ACHN (cell line): ENCODE results near the gene UBAP1L.
"Not testable (repeated sequence)": the region's sequence is repeated elsewhere in the genome, so short reads cannot be mapped to it uniquely, and the experiment has no call there.

Experiments used
- DNase-seq: peaks from one replicate; pipeline ENCODE4 v3.0.0-alpha.2; 2015
- in situ Hi-C: cut with HindIII; loops from 2 replicates; pipeline ENCODE4 v1.10.0; 2017; ENCODE audit warnings: low sequenced_read_pairs, low pct_ligation_motif_present, low pct_unique_long_range_greater_than_20kb

The UBAP1L gene

GRCh38 chr15:65101891-65102708, 12.9 kb downstream of the UBAP1L start:
- in situ Hi-C loops, result no loop called here
- DNase-seq, result no peak

GRCh38 chr15:65101411-65101890, 13.5 kb downstream of the UBAP1L start:
- in situ Hi-C loops, result no loop called here
- peak; percentile 42 for DNase-seq

GRCh38 chr15:65100442-65100841, 14.6 kb downstream of the UBAP1L start:
- no peak for DNase-seq
- in situ Hi-C loops, result no loop called here

- DNase-seq, in situ Hi-C loops: not testable (repeated sequence)
Measured at GRCh38 chr15:65099801-65100200, 15.2 kb downstream of the UBAP1L start.

- no peak for DNase-seq
- in situ Hi-C loops, result no loop called here
Measured at GRCh38 chr15:65099336-65099735, 15.7 kb downstream of the UBAP1L start.

- in situ Hi-C loops, result no loop called here
- no peak for DNase-seq
Measured at GRCh38 chr15:65097651-65098263, 17.2 kb downstream of the UBAP1L start.

GRCh38 chr15:65096481-65097385, 18.3 kb downstream of the UBAP1L start:
- in situ Hi-C loops, result no loop called here
- no peak for DNase-seq

- no peak for DNase-seq
- in situ Hi-C loops, result no loop called here
Measured at GRCh38 chr15:65095747-65096104, 19.3 kb downstream of the UBAP1L start.

GRCh38 chr15:65095011-65095746, 19.8 kb downstream of the UBAP1L start:
- DNase-seq, result no peak
- in situ Hi-C loops, result no loop called here

- no peak for DNase-seq
Measured at GRCh38 chr15:65094294-65094995, 20.6 kb downstream of the UBAP1L start.

GRCh38 chr15:65093793-65094170, 21.2 kb downstream of the UBAP1L start:
- in situ Hi-C loops, DNase-seq: not testable (repeated sequence)

More at GRCh38 chr15:65094294-65094995, 20.6 kb downstream of the UBAP1L start:
- in situ Hi-C loops, result no loop called here

- in situ Hi-C loops, result no loop called here
- DNase-seq, result no peak
Measured at GRCh38 chr15:65092911-65093792, 21.8 kb downstream of the UBAP1L start.

- no peak for DNase-seq
- in situ Hi-C loops, result no loop called here
Measured at GRCh38 chr15:65091946-65092770, 22.8 kb downstream of the UBAP1L start.

GRCh38 chr15:65089206-65089824, 25.7 kb downstream of the UBAP1L start:
- DNase-seq, result no peak
- in situ Hi-C loops, result no loop called here

- in situ Hi-C loops, result no loop called here
Measured at GRCh38 chr15:65088643-65089021, 26.4 kb downstream of the UBAP1L start.

More at GRCh38 chr15:65088643-65089021, 26.4 kb downstream of the UBAP1L start:
- DNase-seq, result no peak
